Activated CD8-positive, alpha-beta memory T cell treated with anti-CD3 and anti-CD28 coated beads for 24 hours (primary cell): ENCODE data around the gene MDM4.
"Not testable (repeated sequence)": the region's sequence is repeated elsewhere in the genome, so short reads cannot be mapped to it uniquely, and the experiment has no call there.

Experiments
- DNase-seq: peaks from one replicate; pipeline ENCODE4 v3.0.0-alpha.2; 2020

Gene MDM4

DNA sequence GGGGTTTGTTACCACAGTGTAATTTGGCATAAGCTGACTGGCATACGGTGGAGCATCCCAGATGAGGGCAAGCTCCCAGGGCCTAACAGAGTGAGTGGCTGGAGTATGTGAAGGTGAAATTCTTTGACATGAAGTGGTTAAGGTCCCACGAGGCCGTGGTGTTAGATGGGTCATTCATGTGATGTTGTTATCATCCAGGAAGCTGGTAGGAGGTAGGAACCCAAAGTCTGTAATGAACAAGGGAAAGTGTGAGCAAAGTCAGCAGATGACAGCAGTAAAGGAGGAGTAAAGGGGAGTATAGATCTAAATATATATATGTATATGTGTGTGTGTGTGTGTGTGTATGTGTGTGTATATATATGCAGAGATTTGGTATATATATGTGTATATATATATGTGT, 47.6 kb downstream of the MDM4 start:
- DNase-seq = no peak

DNA sequence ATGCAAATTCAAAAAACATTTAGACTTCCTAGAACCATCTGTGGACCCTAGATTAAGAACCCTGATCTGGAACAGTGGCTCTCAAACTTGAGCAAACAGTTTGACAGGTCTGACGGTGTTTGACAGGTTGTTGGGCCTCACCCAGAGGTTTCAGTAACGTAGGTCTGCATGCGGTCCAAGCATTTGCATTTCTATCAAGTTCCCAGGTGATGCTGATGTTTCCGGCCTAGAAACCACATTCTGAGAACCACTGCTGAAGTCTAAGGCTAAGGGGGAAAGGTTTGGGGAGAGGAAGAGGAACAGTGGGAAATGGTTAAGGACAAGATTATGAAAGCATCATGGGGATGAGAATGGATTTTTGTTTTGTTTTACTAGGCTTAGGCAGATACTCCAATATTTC, 48.6 kb downstream of the MDM4 start:
- DNase-seq = no peak

DNA sequence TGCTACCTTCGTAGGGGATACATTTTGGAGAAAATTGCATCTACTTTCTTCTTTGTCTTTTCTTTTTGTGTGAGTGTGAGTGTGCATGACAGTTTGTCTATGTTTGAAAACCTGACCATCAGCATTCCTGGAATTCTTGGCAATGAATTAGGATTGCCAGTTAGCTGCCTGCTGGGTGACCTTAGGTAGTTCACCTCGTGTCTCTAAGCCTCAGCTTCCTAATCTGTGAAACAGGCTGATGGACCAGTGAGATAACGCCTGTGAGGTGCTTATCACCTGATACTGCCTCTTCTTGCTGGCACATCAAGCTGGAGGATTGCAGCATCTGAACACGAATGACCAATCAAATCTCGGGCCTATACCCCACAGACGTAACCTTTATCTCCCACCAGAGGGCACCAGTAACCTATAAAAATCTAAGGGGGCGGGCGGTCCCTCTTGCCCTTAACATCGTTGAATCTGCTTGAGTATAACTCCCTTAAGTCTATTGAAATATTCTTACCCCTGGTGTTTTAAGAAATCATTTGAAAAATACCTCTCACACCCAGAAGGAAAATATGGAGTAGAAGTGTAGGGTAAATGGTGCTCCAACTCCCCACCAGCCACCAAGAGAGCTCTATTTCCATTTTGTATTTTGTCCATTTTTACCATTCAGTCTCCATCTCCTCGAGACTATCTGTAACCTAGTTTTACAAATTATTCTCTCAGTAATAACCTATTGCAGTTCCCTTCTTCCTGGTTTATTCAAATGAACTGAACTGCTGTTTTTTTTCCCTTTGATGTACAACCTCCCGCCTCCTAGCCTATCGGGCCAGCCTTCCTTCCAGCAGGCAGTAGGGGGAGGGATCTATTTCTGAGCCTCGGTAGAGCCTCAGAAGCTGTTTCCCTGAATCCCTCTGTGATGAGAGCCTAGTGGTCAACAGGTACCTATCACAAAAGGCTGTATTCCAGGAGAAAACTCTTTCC, 49.7 kb downstream of the MDM4 start:
- peak; percentile 66 for DNase-seq

DNA sequence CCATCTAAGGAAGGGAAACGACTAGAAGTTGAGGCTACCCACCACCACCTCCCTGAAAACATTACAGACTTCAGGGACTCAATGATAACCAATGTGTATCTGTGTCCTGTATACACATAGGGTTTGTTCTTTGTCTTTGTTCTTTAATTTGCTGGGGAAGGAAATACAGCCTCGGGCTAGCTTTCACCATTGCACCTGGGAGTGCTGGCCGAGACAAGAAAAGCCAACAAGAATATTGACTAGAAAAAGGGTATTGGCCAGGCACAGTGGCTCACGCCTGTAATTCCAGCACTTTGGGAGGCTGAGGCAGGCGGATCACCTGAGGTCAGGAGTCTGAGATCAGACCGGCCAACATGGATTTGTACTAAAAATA, 50.4 kb downstream of the MDM4 start:
- DNase-seq = no peak

DNA sequence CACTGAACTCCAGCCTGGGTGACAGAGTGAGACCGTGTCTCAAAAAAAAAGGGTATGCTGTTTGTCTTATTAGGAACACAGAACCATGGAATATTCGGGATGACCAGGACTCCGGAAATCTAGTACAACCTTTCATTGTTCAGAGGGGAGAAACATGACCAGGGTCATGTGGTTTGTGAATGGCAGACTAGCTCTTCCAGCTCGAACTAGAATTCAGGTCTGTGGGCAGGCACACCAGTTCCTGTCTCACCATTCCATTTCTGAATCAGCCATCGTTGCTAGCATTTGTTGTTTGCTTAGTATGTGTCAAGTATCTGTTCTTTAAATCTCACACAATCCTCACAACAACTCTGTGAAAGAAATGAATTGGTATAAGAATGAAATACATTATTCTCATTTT, 50.9 kb downstream of the MDM4 start:
- DNase-seq = no peak

DNA sequence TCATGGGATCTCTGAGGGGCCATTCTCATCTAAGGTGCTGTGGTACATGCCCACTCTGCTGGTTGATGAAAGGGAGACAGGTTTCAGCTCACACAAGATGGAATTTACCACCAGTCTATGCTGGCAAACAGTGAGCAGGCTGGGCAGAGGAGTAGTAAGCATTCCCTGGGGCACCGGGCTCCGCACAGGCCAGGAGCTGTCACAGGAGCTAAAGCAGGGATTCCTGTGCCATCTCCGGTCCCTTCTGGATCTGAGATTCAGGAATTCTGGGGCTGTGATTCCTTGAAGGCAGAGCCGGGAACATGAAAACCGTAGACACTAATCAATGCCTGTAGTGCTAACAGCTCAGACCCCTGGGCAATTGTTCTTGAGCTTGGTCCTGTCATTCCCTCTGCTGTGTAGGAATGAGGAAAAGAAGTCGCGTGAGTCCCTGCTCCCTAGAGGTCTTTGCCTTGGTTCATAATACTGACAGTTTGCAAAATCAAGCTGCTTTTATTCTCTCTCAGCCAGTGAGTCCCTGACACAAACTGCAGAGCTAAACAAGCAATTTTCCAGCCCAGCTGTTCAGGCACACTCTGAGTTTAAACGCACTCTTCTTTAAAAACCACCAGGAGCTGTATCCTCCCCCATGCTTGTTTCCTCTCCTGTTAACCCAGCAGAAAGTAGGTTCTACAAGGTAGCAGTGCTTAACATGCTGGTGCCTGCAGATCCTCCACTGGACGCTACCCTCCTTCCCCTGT, 52.5 kb downstream of the MDM4 start:
- no peak for DNase-seq

DNA sequence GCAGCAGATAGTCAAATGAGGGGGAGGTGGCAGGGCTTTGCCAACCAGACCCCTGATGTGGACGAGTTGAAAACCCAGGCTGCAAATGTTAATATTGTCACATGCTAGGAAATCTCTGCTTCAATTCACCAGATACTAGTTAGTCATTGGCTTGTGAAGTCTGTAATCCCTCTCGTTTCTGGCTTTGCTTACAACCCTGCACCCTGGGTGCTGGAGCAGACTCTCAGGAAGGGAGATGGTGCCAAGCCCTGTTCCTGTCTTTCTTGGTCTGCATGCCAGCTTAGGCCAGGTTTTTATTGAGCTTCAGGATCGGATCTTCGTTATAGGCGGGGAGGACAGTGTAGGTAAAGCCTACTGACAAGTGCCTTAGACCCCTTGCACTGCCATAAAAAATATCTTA, 53.3 kb downstream of the MDM4 start:
- DNase-seq = no peak

DNA sequence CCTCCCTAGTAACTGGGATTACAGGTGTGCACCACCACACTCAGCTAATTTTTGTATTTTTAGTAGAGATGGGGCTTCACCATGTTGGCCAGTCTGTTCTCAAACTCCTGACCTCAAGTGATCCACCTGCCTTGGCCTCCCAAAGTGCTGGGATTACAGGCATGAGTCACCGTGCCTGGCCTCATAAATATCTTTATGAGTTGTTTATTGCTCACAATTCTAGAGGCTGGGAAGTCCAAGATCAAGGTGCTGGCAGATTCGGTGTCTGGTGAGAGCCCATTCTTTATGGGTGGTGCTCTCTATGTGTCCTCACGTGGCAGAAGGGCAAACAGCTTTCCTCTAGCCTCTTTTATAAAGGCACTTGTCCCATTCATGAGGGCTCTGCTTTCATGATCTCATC, 53.8 kb downstream of the MDM4 start:
- not testable (repeated sequence) for DNase-seq

DNA sequence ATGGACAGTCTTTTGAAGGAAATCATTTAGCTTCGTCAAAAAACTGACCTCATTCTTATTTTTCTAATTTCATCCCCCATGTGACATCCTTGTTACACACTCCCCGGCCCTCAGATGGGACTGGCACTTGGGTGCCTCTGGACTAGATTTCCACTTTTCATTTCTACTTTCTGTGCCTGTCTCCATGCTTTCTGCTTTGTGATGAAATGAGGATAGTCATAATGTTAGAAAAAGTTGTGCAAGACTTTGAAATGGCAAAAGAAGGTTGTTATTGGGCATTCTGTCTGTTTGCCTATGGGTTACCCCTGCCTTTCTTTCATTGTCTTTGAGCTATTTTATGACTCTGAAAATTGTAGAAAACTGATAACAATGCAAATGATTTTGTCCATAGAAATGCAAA, 54.9 kb downstream of the MDM4 start:
- DNase-seq = no peak

DNA sequence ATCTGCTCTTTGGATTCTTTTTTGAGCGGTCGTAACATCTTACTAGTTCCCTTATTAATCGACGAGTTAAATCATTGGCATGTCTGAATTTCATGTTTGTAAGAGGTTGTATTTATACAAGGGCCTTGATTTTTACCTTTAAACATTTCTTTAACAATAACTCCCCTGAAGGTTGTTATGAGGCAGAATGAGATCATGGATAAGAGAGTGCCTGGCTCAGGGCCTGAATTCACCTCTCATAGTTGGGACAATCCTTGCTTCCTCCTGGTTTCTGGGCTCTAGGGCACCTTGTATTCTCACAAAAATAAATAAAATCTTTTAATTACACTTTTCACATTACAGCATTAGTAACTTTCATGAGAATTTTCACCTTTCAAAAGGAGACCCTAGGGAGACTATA, 55.4 kb downstream of the MDM4 start:
- DNase-seq = no peak

DNA sequence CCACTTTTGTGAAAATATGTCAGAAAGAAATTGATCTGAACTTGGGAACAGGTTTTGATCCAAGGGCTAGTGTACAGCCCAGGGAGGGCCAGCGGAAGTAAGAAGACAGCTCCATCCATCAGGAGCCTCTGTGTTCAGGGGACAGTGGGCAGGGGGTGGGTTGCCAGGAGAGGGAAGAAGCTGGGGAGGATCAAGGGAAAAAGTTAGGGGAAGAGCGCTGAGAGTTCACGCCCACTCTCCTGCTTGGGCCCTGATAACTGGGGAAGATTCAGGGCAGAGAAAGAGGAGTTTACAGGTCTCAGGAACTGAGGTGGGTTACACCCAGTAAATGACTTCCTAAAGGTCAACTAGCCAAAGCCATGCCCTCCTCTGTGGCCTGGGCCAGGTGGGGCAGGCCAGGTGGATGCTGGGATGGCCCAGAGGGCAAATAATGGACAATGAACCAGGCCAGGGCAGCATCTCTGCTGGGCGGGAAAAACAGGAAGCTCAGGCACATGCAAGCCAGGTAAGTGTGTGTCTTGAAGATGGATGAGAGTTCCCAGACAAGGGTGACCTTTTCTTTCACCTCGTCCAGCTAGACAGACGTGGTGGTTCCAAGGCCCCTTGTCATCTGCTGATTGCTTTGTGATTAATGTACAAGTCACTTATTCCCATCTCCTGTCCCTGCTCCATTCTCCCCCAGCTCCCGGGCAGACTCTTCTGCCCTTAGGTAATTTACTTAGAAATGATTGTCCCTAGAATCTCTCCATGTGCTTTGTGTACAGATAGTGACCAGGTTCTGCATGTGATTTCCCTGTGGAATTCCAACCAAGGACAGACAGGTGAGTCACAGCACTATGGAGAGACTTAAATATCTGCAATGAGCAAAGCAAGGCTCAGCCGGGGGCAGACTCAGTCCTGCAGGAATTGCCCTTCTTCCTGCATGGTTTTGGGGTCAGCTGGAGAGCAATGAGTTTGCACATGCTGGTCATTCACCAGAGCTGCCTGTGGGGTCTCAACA, 57.0 kb downstream of the MDM4 start:
- DNase-seq = no peak

DNA sequence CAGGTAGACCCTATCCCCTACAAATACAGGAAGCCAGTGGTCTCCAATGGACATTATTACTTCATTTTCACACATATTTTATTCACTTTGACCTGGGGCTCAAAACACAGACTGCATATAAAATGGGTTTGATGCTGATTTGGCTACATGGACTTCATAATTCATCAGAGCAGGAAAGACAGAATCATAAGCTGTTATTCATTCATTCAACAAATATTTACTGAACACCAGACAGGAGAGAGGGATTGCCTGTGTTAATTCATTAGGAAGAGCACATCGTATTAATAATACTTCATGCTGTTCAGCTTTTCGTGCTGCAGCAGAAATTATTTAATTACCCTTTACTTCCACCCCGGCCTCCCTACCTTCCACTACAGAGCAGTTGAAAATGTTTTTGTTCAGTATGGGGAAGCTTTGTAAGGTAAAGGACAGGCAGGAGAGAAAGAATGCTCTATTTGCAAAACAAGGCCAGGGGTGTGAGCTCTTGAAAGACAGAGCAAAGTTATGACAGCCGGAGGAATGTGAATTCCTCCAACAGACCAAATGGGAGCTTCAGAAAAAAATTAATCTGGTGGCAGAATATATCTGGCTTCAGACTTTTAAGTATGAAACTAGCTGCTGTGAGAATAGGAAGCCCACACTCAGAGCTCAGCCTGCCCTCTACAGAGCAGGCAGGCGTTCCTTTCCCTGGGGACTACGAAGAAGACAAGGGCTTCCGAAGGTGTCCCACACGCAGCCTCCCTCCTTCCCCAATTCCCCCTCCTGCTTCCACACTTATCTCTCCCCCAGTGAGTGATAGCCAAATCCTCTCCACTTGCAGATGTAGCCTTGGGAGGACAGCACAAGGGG, 58.0 kb downstream of the MDM4 start:
- DNase-seq = no peak

DNA sequence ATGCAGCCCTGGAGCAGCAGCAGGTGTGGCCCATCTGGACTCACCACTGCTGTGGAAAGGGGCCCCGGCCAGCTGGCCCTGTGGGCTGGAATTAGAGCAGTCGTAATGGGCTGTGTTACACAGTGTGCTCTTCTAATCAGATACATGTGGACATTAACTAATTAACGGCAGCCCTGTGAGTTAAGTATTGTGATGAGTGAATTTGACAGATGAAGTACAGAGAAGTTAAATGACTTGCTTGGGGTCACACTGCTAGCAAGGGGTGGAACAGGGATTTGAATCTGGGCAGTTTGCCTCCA, 58.6 kb downstream of the MDM4 start:
- no peak for DNase-seq

DNA sequence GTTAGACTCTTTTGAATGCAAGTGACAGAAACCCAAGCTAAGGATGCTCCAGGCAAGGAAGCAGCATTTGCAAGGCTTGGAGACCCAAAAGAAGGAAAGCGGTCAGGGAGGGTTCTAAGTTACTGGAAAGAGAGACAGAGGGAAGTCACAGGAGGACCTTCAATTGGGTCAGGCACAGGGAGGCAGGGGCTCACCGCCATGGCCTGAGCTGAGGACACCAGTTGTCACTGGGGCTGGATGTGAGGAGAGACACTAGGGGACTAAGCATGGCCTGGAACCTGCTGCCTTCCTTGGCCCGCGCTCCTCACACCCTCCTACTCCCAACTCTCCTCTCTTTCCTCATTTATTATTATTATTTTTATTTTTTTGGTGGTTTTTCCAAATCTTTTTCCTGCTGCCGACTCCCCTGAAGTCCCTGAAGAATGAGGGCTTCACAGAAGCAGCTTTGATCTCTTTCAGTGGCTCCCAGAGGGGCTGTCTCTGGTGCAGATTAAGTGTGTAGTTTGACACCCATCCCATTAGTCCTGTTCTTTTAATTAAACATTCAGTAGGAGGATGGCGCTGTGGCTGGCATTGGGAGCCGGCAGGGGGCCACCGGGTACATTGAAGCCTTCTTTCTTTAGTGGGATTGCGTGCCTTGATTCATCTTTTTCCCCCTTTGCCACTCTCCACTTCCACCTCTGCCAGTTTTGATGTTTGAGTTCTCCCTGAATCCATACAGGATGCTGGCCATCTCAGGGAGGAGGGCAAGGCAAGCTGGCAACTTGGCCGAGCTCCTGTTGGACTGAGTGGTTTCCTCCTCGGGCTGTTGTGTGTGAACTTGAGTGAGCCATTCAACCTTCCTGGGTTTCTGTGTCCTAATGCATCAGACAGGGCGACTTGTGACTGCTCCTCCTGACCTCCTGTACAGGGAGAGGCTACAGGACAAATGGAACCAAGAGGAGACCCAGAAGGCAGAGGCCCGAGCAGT, 59.3 kb downstream of the MDM4 start:
- DNase-seq = no peak

DNA sequence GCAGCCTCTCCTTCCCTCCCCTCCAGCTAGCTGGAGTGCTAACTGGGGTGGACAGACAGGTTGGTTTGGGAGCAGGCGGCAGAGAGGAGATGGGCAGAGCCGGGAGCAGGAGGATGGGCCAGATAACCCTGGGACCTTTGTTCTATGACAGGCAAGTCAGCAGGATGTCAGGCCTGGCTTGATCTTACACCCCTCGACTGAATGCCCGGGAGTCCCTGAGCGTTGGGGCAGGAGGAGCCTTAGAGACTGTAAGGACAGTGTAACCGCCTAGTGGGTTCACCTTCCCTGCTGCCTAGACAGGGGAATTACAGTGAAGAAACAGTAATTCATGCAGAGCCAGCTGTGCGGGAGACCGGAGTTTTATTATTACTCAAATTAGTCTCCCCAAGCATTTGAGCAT, 60.2 kb downstream of the MDM4 start:
- DNase-seq = no peak

DNA sequence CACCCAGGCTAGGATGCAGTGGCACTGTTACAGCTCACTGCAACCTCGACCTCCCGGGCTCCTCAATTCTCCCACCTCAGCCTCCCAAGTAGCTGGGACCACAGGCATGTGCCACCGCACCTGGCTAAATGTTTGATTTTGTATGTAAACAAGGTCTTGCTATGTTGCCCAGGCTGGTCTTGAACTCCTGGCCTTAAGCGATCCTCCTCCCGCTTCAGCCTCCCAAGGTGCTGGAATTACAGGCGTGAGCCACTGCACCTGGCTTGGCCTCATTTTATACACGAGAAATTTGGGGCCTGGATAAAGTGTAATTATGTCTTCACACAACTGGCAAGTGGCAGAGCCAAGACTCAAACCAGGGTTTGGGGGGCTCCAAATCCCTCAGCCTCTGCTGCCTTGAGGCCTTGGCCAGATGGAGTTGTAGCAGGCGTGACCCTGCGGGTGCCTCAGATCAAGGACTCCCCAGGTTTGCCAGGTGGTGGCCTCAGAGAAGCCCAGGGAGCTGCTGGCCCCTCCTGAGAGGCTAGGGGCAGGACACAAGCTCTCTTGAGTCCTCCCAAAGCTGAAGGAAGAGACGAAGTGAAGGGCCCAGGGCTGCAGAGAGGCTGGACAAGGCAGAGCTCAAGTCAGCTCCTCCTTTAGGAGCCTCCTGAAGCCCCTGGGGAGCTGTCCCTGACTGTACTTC, 61.7 kb downstream of the MDM4 start:
- no peak for DNase-seq

DNA sequence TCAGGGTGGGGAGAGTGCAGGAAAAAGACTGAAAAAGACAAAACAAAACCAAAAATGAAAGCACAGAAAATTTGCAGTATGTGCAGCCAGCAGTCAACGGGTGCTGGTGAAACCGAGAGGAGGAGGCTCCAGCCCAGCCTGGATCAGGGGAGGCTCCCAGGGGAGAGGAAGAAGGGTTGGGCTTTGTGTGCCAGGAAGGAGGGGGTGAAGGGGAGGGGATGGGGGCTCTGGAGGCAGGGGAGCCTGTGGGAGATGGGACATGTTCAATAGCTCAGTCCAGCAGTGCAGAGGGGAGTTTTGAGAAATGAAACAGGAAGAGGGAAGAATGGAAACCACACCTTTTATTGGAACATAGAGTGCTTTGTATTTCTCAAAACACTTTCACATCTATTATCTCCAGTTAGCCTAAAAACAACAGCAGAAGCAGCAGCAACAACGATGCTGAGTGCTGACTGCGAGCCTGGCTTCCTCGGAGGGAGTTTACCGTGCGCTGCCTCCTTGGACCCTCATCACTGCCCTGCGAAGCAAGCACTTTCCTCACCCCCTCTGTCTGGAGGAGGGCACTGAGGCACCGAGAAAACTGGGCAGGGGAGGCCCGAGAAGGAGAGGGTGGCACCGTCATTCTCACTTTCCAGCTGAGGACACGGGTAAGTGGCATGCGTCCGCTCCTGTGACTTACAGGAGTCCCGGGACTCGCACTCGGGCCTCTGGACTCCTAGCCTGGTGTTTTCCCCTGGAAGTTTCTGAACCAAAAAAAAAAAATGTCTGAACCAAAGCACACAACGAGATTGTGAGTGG, 62.9 kb downstream of the MDM4 start:
- peak; percentile 65 for DNase-seq

DNA sequence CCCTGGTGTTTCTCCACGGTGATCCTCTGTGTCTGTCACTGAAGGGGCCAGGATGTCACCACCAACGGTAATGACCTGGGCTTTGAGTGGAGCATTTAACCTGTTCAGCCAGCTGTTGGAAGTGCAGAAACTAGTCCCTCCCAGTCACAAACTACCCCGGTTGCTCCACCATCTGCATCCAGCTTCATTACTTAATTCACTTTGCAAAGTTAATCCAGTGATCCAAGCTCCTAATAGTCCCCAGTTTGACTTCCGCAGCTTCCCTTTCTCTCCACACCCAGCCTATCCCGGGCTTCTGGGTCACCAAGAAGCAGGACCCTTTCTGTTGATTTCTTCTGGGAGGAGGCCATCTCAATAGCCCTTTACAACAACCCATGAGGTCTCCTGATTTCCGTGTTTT, 63.5 kb downstream of the MDM4 start:
- DNase-seq = no peak

DNA sequence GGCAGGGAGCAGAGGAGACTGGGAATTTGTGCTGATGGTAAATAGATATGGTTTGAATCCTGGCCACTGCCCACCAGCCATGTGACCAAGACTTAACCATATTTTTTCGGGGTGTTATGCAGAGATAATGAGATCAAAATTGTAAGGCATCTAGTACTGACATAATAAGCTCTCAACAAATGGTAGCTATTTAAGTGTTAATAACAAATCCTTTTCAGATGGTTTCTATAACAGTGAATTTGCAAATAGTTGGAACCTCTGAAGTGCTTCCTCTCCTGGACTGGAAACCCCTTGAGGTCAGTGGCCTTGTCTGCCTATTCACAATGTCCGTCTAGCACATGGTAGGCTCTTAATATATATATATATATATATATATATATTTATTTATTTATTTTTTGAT, 64.7 kb downstream of the MDM4 start:
- DNase-seq = no peak

DNA sequence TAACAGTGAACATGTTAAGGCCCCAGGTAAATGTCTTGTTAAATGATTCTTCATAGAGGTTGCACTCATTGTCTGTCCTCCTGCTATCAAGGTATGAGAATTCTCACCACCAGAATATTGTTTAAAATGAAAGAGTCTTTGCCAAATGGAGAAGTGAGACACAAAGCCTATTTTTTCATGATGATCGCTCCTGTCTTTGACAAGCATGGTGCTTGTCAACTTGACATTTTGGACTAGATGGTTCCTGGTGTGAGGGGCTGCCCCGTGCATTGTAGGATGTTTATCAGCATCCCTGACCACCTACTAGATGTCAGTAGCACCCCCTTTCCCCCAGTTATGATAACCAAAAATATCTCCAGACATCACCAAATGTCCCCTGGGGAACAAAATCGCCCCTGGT, 65.6 kb downstream of the MDM4 start:
- no peak for DNase-seq
